Smooth muscle cell (in vitro differentiated cells): Measurements from ENCODE around the gene CXCL11. TPM values are rescaled to one million over a fixed set of nuclear protein-coding genes. Genes with fewer than 3 reads are reported as not detected.
A peak's percentile ranks its signal among the peaks of the same experiment; 100 is the strongest.

Source experiments
- DNase-seq: peaks from one replicate; lab custom pipeline; 2025; ENCODE audit not compliant: unreplicated experiment; lab: John Stamatoyannopoulos, UW
- H2AFZ ChIP-seq: fragments of 200-600 bp; sonication (generic); 2 replicates; pipeline ENCODE4 v1.6.0; 2016; ENCODE audit warnings: antibody characterized with exemption, low read depth, mild to moderate bottlenecking
- H3F3A ChIP-seq: fragments of 200-600 bp; sonication (generic); 2 replicates; pipeline ENCODE4 v1.6.0; 2017; ENCODE audit warnings: antibody characterized with exemption, low read depth
- H3K27ac ChIP-seq: fragments of 200-600 bp; sonication (generic); 2 replicates; pipeline ENCODE4 v1.5.1; 2016; ENCODE audit warnings: low read depth, mild to moderate bottlenecking
- H3K27me3 ChIP-seq: fragments of 200-600 bp; sonication (generic); 2 replicates; pipeline ENCODE4 v1.6.1; 2016; ENCODE audit warnings: low read depth, mild to moderate bottlenecking
- H3K36me3 ChIP-seq: fragments of 200-600 bp; sonication (generic); 2 replicates; pipeline ENCODE4 v1.5.1; 2016; ENCODE audit warnings: low read depth
- H3K4me1 ChIP-seq: fragments of 200-600 bp; sonication (generic); 2 replicates; pipeline ENCODE4 v1.5.1; 2016; ENCODE audit warnings: low read depth
- H3K4me2 ChIP-seq: fragments of 200-600 bp; sonication (generic); 2 replicates; pipeline ENCODE4 v1.6.0; 2016; ENCODE audit warnings: mild to moderate bottlenecking
- H3K4me3 ChIP-seq: fragments of 200-600 bp; sonication (generic); 2 replicates; pipeline ENCODE4 v1.5.1; 2016; ENCODE audit warnings: mild to moderate bottlenecking
- H3K79me2 ChIP-seq: fragments of 200-600 bp; sonication (generic); 2 replicates; pipeline ENCODE4 v1.6.0; 2016; ENCODE audit warnings: low read depth, mild to moderate bottlenecking
- H3K9ac ChIP-seq: fragments of 200-600 bp; sonication (generic); 2 replicates; pipeline ENCODE4 v1.6.0; 2016; ENCODE audit warnings: low read depth
- H3K9me3 ChIP-seq: fragments of 200-600 bp; sonication (generic); replicated peaks from 2 replicates; pipeline ENCODE4 v1.5.1; 2016; ENCODE audit warnings: low read depth
- H4K20me1 ChIP-seq: fragments of 200-600 bp; sonication (generic); 2 replicates; pipeline ENCODE4 v1.6.0; 2016; ENCODE audit warnings: low read depth
- WGBS: methylation state at CpG from one replicate; pipeline ENCODE4 v1.1.7; 2016; ENCODE audit warnings: low lambda C conversion rate; 5-methylcytosine and 5-hydroxymethylcytosine counted together
- polyA plus RNA-seq: library from polyadenylated mRNA; unstranded; fragments of >200 nt; fragmentation: Nextera tagmentation; extraction: Ambion mirVana; gene quantifications from 2 replicates; pipeline ENCODE4 v1.2.1, GENCODE V29; 2016
- total RNA-seq: library from RNA; depleted of rRNA; stranded (reverse); fragments of >200 nt; gene quantifications from 2 replicates; pipeline ENCODE4 v1.2.3, GENCODE V29; 2014
- TF ChIP-seq, protein P1 (sequence below): fragments of 200-600 bp; sonication (generic); IDR thresholded peaks from 2 replicates; pipeline ENCODE4 v1.5.1; 2017; ENCODE audit warnings: borderline replicate concordance, mild to moderate bottlenecking, antibody characterized with exemption; ENCODE audit not compliant: insufficient read depth, poor library complexity, severe bottlenecking

Gene CXCL11
- total and polyA plus RNA-seq, 2 experiments from 2014 or later: not detected

DNA sequence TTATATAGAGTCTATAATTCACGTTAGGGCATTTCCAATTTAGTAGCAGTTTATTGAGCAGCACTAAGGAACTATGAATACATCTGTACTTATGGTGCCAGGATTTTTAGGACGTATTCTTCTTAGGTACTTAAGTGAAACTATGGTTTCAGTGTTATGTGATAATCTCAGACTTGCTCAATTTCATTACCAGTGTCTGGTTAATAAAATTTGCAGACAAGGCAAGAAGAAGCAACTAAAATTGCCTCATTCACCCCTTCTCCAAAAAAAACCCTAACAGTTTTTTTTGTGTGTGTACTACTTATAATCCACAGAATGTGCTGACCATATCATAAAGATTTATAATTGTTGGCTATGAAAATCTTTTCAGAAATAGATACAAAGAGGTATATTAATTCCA, 6.6 kb downstream of the CXCL11 start:
- H2AFZ ChIP-seq: peak overlapping the region; percentile 7
- no peaks in the 10 kb centered on the region for H3F3A ChIP-seq
- H3K4me1 ChIP-seq: no peaks in the 10 kb centered on the region
- TF ChIP-seq, protein P1, sequence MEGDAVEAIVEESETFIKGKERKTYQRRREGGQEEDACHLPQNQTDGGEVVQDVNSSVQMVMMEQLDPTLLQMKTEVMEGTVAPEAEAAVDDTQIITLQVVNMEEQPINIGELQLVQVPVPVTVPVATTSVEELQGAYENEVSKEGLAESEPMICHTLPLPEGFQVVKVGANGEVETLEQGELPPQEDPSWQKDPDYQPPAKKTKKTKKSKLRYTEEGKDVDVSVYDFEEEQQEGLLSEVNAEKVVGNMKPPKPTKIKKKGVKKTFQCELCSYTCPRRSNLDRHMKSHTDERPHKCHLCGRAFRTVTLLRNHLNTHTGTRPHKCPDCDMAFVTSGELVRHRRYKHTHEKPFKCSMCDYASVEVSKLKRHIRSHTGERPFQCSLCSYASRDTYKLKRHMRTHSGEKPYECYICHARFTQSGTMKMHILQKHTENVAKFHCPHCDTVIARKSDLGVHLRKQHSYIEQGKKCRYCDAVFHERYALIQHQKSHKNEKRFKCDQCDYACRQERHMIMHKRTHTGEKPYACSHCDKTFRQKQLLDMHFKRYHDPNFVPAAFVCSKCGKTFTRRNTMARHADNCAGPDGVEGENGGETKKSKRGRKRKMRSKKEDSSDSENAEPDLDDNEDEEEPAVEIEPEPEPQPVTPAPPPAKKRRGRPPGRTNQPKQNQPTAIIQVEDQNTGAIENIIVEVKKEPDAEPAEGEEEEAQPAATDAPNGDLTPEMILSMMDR: no peak
- H3K27me3 ChIP-seq: no peaks in the 10 kb centered on the region
- no peaks in the 10 kb centered on the region for H3K79me2 ChIP-seq
- no peak for DNase-seq
- no peak overlapping the region for H3K4me2 ChIP-seq
- no peak overlapping the region for H3K9ac ChIP-seq
- H4K20me1 ChIP-seq: no peaks in the 10 kb centered on the region
- no peaks in the 10 kb centered on the region for H3K36me3 ChIP-seq
- H3K9me3 ChIP-seq: no peaks in the 10 kb centered on the region
- WGBS: 65% methylated on average over 2 of the region's 2 CpGs
- no peak overlapping the region for H3K27ac ChIP-seq
- H3K4me3 ChIP-seq: no peak overlapping the region

DNA sequence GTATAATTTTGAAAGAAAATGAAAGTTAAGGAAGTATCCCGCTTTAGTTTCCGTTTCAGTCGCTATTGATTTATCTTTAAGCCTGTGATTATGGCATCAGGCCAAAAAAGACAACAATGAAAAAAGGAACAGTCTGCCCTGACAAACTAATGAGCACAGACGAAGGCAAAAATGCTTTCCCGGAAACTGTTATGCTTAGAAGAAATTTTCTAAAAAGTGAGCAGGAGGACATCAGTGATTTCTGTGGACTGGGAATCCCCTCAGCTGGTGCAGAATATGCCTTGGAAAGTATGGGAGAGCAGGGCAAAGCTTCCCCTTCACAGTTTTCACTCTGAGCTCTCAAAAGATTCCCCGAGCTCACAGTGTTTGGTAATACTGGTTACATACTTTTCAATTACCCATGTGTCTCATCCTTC, 7.5 kb downstream of the CXCL11 start:
- no peak overlapping the region for H3K27ac ChIP-seq
- TF ChIP-seq, protein P1: no peak
- DNase-seq: no peak
- no peaks in the 10 kb centered on the region for H3K27me3 ChIP-seq
- WGBS: 85% methylated on average over 6 of the region's 6 CpGs
- no peak overlapping the region for H3K9ac ChIP-seq
- H3F3A ChIP-seq: no peaks in the 10 kb centered on the region
- no peaks in the 10 kb centered on the region for H4K20me1 ChIP-seq
- no peaks in the 10 kb centered on the region for H3K79me2 ChIP-seq
- H3K4me3 ChIP-seq: no peak overlapping the region
- no peaks in the 10 kb centered on the region for H3K4me1 ChIP-seq
- H3K36me3 ChIP-seq: no peaks in the 10 kb centered on the region
- H2AFZ ChIP-seq: peak overlapping the region; percentile 12
- H3K9me3 ChIP-seq: no peaks in the 10 kb centered on the region
- H3K4me2 ChIP-seq: no peak overlapping the region

DNA sequence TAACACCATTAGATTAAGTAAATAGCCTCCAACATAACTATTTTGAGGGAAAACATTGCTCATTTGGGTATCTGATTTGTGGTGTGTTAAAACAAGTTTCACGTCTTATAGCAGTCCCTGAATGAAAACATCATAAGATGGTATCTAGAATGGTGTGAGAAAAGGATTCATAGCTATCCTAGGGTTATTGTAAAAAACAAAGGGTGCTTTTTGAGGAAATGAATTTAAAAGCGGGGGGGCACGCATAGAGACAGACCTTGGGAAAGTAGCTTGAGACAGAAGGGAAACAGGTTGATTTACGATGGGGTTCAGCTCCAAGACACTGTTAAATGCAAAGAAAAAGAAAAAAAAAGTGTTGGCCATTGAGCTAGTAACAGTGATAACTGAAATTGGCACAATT, 11.8 kb downstream of the CXCL11 start:
- Histone ChIP-seq H3K9ac (no peak overlapping the region), H3K4me3 (no peak overlapping the region), H3K79me2 (no peaks in the 10 kb centered on the region), H3F3A (no peaks in the 10 kb centered on the region), H2AFZ (no peak overlapping the region), H3K4me2 (no peak overlapping the region), H3K36me3 (no peaks in the 10 kb centered on the region), H3K4me1 (no peaks in the 10 kb centered on the region), H3K27me3 (no peaks in the 10 kb centered on the region), H4K20me1 (no peaks in the 10 kb centered on the region), H3K27ac (no peak overlapping the region), H3K9me3 (no peaks in the 10 kb centered on the region)
- 91% methylated on average over 4 of the region's 4 CpGs for WGBS
- TF ChIP-seq, protein P1: no peak
- DNase-seq: no peak

DNA sequence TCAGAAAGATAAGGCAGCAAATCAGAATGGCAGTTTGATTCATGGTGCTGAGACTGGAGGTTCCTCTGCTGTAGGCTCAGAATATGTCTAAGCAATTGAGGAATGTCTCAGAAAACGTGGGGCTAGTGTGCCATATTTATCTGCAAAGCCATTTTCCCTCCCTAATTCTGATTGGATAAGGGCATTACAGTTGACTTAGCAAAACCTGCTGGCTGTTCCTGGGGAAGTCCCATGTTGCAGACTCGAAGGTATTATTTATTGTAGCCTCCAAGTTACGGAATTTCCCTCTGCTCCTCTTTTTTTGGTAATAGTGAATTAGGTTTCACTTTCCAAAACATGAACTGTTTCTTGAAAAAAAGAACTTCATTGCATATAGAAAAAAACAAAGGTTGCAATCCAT, 12.5 kb downstream of the CXCL11 start, which contains the start of gene CXCL10:
CXCL10 (minus strand) TSS at position 109 of the 400 bp plus-strand sequence; CDS start at position 43, 66 bp downstream.
- DNase-seq: no peak
- Histone ChIP-seq H3K4me1 (no peaks in the 10 kb centered on the region), H3K27ac (no peak within 1 kb of the TSS), H3K36me3 (no peaks in the 10 kb centered on the region), H3K9me3 (no peaks in the 10 kb centered on the region), H3K9ac (no peak within 1 kb of the TSS), H3F3A (no peaks in the 10 kb centered on the region), H4K20me1 (no peaks in the 10 kb centered on the region), H3K27me3 (no peaks in the 10 kb centered on the region), H3K4me2 (no peak within 1 kb of the TSS), H3K79me2 (no peaks in the 10 kb centered on the region), H2AFZ (no peak within 1 kb of the TSS), H3K4me3 (no peak within 1 kb of the TSS)
- WGBS: 39% methylated on average over 3 of the region's 3 CpGs
- TF ChIP-seq, protein P1: no peak
